H7 (cell line): ENCODE measurements around the gene HOXB5. TPM values are rescaled to one million over a fixed set of nuclear protein-coding genes. Genes with fewer than 3 reads are reported as not detected.

ENCODE experiments used
- DNase-seq: peaks from one replicate; pipeline ENCODE4 v3.0.0; 2012
- H3K27me3 ChIP-seq: 2 replicates; pipeline ENCODE4 v1.6.0; 2011; ENCODE audit warnings: mild to moderate bottlenecking, low read length; ENCODE audit not compliant: control insufficient read depth, insufficient read depth
- H3K36me3 ChIP-seq: replicated peaks from 2 replicates; pipeline ENCODE4 v1.5.1; 2011; ENCODE audit warnings: low read length; ENCODE audit not compliant: control insufficient read depth, insufficient read depth
- H3K4me3 ChIP-seq: 2 replicates; pipeline ENCODE4 v1.5.1; 2011; ENCODE audit warnings: low read depth, mild to moderate bottlenecking, control low read depth, low read length, moderate library complexity; ENCODE audit not compliant: insufficient read depth
- total RNA-seq: library from RNA; depleted of rRNA; stranded (reverse); fragments of >200 nt; shearing (Covaris generic); gene quantifications from 2 replicates; pipeline ENCODE4 v1.2.3, GENCODE V29; 2014

HOXB5 gene
- total RNA-seq, 1 experiment from 2014 or later = not detected

DNA sequence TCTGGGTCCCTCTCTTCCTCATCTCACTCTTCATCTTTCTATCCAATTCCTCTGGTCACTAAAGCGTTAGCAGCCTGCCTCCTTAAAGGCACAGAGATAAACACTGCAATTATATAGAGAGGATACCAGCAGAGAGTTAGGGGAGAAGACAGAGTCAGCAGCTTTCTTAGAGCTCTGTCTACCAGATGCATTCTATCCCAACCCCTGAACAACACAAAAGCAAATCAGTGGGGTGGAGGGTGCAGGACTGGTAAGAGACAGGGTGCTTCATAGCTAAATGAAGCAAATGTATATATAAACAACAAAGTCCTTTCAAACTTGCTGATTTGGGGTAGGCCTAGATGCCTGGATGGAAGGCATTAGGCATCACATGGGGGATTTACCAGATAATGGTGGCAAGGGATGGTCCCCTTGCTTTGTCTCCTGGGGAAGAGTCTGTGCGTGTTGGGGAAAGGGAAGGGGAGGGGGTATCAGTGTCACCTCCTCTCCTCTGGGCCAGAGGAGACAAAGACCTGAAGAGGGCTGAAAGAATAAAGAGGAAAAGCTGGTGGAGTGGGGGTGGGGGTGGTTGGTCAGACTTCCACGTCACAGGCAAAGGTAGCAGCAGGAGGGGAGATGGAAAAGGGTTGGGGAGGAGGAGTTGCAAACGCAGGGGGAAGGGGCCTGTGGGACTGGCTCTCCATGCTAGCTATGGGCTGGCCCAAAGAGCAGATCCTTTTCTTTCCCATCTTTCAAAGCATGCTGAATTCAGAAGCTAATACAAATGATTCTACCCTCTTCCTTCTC is 27.5 kb downstream of the HOXB5 start:
- no peak for DNase-seq
- H3K27me3 ChIP-seq = peaks cover 99% of the 10 kb centered on the region
- H3K36me3 ChIP-seq = no peaks in the 10 kb centered on the region
- no peak overlapping the region for H3K4me3 ChIP-seq

DNA sequence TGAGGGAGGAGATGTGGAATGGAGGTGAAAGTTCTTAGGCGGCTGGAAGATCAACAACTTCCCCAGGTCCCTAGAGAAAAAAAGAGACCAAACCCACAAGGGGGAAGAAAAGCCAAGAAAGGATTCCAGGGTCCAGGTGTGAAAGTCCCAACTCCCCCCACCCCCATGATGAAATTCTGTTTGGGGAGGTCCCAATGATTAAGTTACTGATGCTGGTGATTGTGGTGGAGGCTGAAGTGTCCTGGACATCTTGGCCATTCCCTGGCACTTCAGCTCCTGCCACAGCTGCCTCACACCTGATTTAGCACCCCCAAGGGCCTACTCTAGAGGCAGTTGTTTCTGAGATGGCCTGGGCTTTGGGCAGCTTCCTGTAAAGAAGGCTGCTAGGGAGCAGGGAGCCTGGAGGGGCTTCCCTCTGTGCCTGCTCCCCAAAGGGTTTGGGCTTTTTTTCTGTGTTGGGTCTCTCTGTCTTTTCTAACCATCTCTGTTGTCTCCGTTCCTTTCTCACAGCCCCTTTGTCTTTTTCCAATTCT is 28.5 kb downstream of the HOXB5 start:
- DNase-seq = no peak
- Histone ChIP-seq H3K4me3 (no peak overlapping the region; the same call in 1 of the 2 replicates), H3K27me3 (peaks cover 99% of the 10 kb centered on the region), H3K36me3 (no peaks in the 10 kb centered on the region)

DNA sequence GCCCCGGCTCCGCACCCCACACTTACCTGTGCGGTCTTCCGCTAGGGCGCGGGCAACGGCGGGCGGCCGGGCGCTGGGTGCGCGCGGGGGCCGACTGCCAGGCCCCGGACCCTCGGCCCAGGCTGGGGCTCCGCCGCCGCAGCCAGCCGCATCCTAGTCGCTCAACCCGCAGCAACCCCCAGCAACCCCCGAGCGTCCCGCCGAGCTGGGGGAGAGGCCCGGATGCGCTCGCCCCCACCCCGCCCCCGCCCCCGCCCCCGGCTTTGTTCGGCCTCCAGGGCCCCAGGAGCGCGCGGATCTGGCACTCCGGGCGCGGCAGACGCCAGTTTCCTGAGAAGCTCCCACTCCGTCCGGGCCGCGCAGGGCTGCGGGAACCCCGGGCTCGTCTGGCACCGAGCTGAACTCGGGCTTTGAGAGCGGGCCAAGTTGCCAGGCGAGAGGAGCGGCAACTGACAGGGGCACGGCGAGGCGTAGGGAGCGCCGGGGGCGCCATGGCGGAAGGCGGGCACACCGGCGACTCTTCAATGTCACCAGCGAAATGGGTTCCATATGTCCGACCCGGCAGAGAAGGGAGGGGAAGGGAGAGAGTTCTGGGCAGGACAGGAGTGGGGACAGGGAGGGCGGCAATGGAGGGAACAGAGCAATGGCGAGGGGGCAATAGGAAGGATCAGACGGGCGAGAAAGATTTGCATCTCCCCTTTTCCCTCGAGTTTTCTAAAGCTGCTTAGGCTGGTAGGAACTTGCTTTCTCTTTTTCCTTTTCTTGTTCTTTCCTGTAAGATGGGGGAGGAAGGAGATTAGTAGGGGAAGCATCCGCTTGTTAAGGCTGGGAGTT is 29.2 kb downstream of the HOXB5 start:
- Histone ChIP-seq H3K4me3 (peak overlapping the region; percentile 40), H3K36me3 (no peaks in the 10 kb centered on the region), H3K27me3 (peaks cover 99% of the 10 kb centered on the region)
- DNase-seq = peak; percentile 89

DNA sequence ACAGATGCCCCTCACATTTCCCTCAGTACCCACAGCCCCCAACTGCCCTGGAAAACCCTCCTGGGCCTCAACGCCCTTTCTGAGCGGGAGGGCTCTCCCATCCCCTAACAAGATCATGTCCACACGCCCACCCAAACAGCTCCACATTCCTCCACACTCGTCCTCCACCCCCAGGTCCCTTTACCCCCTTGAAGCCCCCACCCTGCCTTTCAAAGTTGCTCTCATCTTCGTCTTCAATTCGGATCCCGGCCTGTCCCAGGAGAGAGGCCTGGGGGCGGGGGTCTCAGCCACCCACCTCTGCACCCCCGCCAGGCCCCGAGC is 29.8 kb downstream of the HOXB5 start:
- H3K36me3 ChIP-seq = no peaks in the 10 kb centered on the region
- H3K4me3 ChIP-seq = peak overlapping the region; percentile 2; the same call in 1 of the 2 replicates
- DNase-seq = no peak
- H3K27me3 ChIP-seq = peaks cover 99% of the 10 kb centered on the region

DNA sequence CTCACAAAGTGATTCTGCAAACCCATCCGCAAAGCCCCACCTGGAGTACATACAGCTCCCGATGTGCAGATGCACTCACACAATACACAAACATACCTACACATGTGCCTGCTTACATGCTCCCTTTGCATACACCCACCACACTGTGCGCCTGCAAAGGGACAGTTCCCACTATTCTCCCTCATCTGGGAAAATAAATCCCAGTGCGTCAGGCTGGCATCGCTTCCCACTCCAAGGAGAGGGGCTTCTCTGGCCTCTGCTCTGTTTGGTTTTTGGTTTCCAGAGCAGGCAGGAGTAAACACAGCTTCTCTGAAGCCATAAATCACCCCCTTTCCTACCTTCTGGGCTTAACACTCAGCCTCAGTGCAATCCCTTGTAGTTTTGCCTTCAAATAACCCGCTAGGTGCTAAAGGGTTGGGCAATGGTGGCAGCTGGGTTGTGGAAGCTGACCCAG is 30.2 kb downstream of the HOXB5 start:
- peak overlapping the region; percentile 2; the same call in 1 of the 2 replicates for H3K4me3 ChIP-seq
- H3K27me3 ChIP-seq = peaks cover 99% of the 10 kb centered on the region
- H3K36me3 ChIP-seq = no peaks in the 10 kb centered on the region
- DNase-seq = peak; percentile 47

DNA sequence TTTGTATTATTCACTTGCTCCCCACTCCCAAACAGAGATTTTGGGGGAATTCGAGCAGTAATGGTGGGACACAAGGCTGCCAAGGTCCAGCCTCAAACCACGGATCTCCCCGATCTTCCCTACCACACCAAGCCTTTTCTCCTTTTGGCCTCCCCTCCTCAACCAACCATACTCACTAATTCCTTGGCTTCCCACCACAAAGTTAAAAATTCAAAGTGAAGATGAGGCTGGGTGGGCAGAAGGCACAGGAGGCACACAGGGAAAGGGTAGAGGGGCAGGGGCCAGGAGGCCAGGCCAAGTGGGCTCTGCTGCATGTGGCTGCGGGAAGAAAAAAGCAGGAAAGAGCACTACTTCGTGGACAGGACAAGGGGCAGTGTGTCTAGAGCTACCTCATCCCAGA is 30.6 kb downstream of the HOXB5 start:
- DNase-seq = no peak
- Histone ChIP-seq H3K27me3 (peaks cover 99% of the 10 kb centered on the region), H3K36me3 (no peaks in the 10 kb centered on the region), H3K4me3 (no peak overlapping the region; the same call in 1 of the 2 replicates)

DNA sequence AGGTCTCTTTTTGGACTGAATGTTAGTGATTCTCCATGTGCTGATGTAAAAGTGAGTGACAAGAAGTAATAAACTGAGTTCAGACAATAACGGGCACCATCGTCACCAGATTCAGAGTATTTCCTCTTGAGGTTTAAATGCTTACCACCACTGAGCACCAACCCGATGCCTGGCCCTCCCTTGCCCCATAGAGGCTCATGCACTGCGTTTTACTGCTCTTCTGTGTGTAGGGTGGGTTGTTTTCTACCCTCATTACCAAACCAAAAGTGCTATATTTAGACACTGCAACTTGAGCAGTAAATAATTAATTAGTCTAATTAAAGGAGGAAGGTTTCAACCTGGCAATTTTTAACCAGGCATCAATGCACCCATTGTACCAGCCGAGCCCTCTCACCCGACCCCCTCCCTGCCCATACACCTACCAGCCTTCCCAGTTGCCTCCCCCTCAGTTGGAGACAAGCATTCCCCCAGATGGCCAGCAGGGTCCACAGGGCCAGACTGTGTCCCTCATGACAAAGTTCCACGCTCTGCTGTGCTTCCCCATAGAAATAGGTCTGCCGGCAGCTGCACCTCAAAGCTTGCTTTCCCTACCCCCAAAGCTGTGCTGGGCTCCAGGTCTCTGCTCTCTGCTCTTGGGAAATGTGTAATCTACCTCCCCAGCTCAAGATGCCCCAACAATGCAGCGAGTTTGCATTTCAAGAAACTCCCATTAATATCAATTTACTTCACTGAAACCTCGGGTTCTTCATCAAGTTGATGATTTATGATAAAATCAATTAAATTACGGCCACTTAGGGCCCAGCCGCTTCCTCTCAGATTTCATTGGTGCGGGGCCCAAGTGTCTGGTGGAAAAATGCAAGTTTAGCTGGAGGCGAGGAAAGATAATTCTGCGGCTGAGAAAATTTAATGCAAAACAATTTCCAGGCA is 31.4 kb downstream of the HOXB5 start:
- DNase-seq = peak; percentile 64

DNA sequence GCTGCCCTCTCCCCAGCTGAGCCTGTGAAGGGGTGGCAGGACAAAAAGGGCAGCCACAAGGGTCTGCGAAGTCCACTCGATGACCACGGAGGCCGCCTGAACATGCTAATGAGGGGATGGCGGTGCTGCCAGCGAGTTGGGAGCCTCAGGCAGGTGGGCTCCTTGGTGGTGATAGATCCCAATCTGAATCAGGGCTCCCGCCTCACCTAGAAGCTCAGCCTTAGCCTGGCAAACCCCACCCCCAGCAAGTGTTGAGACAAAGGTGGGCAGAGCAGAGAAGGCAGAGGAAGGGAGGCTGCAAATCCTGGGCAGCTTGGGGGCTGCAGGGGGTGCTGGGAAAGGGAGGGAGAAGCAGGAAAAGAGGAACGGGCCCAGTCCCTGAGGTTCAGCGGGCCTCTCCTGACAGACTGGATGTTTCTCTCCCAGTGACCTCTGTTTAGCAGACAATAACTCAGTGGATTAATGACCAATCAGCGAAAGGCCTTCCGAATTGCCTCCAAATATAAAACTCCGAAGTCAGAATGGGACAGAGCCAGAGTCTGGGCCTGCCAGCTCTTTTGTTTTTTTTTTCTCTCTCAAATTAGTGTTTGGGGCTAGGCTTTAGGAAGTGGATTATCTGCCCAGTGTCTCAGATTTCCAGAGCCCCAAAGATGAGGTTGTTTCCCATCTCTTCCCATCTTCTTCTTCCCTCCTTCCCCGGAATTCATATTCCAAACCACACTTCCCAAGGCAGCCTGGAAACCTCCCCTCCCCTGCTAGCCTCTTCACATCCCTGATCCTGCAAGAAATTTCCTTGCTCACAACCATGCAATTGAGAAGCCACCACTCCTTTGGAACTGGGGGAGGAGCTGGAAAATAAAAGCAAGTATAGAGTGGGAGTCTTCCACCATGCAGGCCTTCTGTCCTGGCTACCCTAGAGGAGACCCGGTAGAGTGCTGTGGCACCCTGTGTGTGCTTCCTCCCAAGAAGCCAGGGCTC is 33.5 kb downstream of the HOXB5 start:
- Histone ChIP-seq H3K36me3 (no peaks in the 10 kb centered on the region), H3K27me3 (peaks cover 99% of the 10 kb centered on the region), H3K4me3 (no peak overlapping the region)
- peak; percentile 61 for DNase-seq

More for the DNA sequence above, 31.4 kb downstream of the HOXB5 start:
- H3K27me3 ChIP-seq = peaks cover 99% of the 10 kb centered on the region
- no peak overlapping the region for H3K4me3 ChIP-seq
- H3K36me3 ChIP-seq = no peaks in the 10 kb centered on the region

DNA sequence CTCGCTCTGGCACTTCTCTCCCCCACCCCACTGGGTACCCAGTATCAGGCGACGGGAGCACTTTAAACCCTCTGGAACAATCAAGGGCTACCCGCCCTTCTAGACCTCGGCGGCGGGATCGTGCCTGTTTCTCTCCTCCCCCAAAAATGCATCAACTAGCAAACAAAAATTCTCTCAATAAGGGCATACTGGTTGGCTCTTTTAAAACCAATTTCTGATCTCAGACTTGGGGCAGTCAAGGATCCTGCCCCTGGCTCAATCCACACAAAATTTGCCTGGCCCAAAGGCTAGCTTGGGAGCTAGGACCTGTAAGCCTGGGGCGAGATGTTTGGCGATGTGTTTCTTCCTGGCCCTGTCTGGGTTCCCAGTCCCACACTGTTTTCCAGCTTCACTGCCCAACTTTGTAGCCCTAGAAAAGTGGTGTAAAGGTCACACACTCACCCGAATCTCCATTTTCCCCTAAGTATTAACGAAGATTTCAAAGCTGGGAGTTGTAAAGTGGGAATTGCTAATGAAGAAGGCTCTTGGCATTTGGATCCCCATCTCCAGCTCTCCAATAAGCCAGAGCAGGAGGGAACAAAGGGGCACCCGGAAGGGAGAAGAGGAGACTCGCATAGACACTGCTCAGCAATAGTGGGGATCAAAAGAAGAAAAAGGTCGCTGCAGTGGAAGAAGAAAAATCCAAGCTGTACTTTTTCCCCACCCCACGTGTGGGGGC is 34.3 kb downstream of the HOXB5 start:
- Histone ChIP-seq H3K27me3 (peaks cover 99% of the 10 kb centered on the region), H3K36me3 (no peaks in the 10 kb centered on the region), H3K4me3 (no peak overlapping the region)
- no peak for DNase-seq

DNA sequence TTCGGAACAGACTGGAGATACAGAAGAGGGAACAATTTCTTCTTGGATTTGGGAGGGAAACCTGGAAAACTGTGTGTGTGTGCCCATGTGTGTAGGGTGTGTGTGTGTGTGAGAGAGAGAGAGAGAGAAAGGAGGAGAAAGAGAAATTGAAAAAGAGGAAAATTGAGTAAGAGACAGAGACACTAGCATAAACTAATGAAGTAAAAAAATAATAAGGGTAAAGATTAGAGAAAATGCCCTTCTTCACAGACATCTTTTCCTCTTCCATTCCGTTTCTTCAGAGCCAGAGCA is 34.8 kb downstream of the HOXB5 start:
- Histone ChIP-seq H3K4me3 (no peak overlapping the region), H3K27me3 (peaks cover 99% of the 10 kb centered on the region), H3K36me3 (no peaks in the 10 kb centered on the region)
- no peak for DNase-seq

DNA sequence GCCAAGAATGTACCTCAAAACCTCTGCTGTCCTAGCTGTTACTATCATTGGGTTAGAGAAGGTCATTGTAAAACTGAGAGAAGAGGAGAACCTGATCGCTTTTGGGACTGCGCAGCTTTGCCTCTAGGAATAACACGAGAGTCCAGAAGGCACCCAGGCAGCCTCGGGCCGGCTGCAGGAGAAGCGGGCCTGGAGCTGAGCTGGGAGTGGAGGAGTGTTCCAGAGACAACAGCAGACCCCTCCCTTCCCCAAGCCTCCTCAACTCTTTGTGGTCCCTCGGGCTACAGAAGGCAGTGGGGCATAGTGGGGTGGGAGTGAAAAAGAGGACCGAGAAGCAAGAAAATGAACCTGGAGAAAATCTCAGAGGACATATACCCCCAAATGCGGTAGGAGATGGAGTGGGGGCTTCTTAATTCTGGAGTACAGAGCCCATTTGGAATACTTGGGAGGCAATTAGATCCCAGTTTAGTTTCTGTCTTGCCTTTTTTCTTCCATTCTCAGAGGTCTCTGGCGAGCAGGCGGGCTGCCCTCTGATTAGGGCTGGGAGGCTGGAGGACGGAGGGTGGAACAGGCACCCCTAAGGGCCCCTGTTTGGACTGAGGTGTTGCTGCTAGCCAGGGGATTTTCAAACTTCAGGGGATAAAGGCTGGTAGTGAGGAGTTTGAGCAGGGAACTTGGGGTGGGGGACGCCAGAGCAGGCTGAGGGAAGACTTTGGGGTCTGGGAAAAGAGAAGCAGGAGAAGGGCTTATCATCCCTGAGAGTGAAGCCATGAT is 35.3 kb downstream of the HOXB5 start:
- Histone ChIP-seq H3K27me3 (peaks cover 99% of the 10 kb centered on the region), H3K4me3 (no peak overlapping the region), H3K36me3 (no peaks in the 10 kb centered on the region)
- DNase-seq = no peak

DNA sequence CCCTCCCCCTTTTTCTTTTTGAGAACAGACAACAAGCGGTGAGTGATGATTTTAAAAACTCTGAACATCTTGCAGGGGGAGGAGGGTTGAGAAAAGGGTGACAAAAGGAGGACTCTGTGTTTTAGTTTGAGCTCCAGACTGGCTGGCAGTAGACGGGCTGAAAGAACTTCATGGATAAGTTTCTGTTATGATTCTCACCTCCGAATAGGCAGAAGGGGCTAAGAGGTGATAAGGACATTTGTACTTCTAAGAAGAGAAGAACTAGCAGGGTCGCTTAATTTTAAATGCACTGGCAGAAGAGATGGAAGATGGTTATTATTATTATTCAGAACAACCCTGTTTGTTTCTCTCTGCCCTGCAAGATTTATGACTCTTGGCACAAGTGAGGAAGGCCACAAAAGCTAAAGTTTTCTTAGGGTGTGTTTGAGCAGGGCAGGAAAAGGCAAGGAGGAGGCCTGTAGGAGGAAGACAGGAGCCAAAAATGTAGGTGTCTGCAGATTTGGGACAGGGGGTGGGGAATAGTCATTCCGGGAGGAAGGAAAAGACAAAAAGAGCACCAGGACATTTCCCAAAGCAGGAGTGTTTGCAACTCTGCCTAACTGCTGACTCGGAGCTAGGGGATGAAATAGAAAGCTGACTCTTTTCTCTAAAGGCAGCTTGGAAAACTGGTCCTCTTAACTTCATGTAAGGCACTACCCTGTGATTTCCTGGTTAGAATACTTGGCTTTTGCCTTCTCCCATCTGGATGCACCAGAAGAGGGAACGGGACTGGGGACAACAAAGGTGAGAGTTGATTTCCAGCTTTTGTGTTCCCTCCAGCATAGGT is 36.8 kb downstream of the HOXB5 start:
- H3K4me3 ChIP-seq = no peak overlapping the region
- no peaks in the 10 kb centered on the region for H3K36me3 ChIP-seq
- peaks cover 99% of the 10 kb centered on the region for H3K27me3 ChIP-seq
- DNase-seq = no peak
